ENCODE measurements around the gene PRSS2.
"Not testable (repeated sequence)": the region's sequence is repeated elsewhere in the genome, so short reads cannot be mapped to it uniquely, and the experiment has no call there.

DNA sequence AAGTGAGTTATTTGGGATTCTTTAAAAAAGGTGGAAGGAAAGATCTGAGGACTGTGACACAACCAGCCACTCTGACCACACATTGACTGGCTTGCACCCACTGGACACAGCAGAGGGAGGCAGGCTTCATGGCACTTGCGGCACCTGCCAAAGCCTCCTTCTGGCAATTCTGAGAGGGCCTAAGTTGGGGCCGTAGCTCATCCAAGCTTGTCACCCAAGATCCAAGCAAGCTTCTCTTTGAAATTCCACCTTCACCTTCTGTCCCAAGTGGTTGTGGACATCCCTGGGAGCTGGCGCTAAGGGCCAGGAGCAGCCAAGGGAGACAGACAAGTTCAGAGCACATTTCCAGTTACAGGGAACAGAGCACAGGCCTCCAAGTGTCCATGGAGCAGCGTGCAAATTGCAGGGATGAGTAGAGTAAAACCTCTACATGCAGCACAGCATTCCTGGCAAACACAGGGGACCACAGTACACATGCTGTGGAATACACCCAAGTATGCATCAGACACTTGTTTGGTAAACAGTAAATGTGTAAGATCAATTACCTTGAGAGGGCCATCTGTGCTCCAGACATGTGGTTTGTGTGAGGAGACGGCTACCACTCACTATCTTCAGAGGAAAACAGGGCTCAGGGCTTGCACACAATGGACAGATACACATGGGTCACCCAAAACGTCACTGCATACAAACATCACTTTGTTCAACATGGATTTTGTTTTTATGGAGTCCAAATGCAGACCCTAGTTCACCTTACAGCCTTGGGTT lies 4.8 kb downstream of the PRSS2 start:
- TF ChIP-seq, protein P1, sequence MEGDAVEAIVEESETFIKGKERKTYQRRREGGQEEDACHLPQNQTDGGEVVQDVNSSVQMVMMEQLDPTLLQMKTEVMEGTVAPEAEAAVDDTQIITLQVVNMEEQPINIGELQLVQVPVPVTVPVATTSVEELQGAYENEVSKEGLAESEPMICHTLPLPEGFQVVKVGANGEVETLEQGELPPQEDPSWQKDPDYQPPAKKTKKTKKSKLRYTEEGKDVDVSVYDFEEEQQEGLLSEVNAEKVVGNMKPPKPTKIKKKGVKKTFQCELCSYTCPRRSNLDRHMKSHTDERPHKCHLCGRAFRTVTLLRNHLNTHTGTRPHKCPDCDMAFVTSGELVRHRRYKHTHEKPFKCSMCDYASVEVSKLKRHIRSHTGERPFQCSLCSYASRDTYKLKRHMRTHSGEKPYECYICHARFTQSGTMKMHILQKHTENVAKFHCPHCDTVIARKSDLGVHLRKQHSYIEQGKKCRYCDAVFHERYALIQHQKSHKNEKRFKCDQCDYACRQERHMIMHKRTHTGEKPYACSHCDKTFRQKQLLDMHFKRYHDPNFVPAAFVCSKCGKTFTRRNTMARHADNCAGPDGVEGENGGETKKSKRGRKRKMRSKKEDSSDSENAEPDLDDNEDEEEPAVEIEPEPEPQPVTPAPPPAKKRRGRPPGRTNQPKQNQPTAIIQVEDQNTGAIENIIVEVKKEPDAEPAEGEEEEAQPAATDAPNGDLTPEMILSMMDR (IDR thresholded peaks at IDR 0.05): not testable (repeated sequence)
- TF ChIP-seq NFIC (IDR thresholded peaks at IDR 0.05; ENCODE audit: borderline replicate concordance); SMC3 (IDR thresholded peaks at IDR 0.05; ENCODE audit: low read depth, low read length); EZH2phosphoT487 (IDR thresholded peaks at IDR 0.05; ENCODE audit: borderline replicate concordance, low read depth); MXI1 (IDR thresholded peaks at IDR 0.05; ENCODE audit: low read depth, low read length); GABPA (IDR thresholded peaks at IDR 0.05; ENCODE audit: low read depth); FOSL2 (IDR thresholded peaks at IDR 0.05; ENCODE audit: borderline replicate concordance, low read depth); RXRA (IDR thresholded peaks at IDR 0.05; ENCODE audit: borderline replicate concordance, low read depth): not testable (repeated sequence)
- TF ChIP-seq, protein P2, sequence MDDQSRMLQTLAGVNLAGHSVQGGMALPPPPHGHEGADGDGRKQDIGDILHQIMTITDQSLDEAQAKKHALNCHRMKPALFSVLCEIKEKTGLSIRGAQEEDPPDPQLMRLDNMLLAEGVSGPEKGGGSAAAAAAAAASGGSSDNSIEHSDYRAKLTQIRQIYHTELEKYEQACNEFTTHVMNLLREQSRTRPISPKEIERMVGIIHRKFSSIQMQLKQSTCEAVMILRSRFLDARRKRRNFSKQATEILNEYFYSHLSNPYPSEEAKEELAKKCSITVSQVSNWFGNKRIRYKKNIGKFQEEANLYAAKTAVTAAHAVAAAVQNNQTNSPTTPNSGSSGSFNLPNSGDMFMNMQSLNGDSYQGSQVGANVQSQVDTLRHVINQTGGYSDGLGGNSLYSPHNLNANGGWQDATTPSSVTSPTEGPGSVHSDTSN (IDR thresholded peaks at IDR 0.05): not testable (repeated sequence)
- TF ChIP-seq, protein P3, sequence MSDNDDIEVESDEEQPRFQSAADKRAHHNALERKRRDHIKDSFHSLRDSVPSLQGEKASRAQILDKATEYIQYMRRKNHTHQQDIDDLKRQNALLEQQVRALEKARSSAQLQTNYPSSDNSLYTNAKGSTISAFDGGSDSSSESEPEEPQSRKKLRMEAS (IDR thresholded peaks at IDR 0.05; ENCODE audit: low read depth): not testable (repeated sequence)
- TF ChIP-seq, protein P4, sequence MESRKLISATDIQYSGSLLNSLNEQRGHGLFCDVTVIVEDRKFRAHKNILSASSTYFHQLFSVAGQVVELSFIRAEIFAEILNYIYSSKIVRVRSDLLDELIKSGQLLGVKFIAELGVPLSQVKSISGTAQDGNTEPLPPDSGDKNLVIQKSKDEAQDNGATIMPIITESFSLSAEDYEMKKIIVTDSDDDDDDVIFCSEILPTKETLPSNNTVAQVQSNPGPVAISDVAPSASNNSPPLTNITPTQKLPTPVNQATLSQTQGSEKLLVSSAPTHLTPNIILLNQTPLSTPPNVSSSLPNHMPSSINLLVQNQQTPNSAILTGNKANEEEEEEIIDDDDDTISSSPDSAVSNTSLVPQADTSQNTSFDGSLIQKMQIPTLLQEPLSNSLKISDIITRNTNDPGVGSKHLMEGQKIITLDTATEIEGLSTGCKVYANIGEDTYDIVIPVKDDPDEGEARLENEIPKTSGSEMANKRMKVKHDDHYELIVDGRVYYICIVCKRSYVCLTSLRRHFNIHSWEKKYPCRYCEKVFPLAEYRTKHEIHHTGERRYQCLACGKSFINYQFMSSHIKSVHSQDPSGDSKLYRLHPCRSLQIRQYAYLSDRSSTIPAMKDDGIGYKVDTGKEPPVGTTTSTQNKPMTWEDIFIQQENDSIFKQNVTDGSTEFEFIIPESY (IDR thresholded peaks at IDR 0.05; ENCODE audit: borderline replicate concordance, low read depth): not testable (repeated sequence)
